Trophoblast cell (in vitro differentiated cells and primary cell): ENCODE data around the gene DTNB.

Source experiments
- DNase-seq, 2 donors: peaks; one replicate each; pipeline ENCODE4 v3.0.0-alpha.2; 2016
- H2AFZ ChIP-seq: 2 replicates; pipeline ENCODE4 v1.6.1; 2013; ENCODE audit warnings: low read length, moderate library complexity, mild to moderate bottlenecking; ENCODE audit not compliant: insufficient read depth, poor library complexity
- H2AK5ac ChIP-seq: 2 replicates; pipeline ENCODE4 v1.6.1; 2013; ENCODE audit warnings: mild to moderate bottlenecking, low read length
- H2BK120ac ChIP-seq: 2 replicates; pipeline ENCODE4 v1.6.1; 2013; ENCODE audit warnings: low read length, mild to moderate bottlenecking, moderate library complexity; ENCODE audit not compliant: insufficient read depth, poor library complexity
- H2BK12ac ChIP-seq: 2 replicates; pipeline ENCODE4 v1.6.1; 2013; ENCODE audit warnings: mild to moderate bottlenecking, low read length, moderate library complexity
- H2BK5ac ChIP-seq: 2 replicates; pipeline ENCODE4 v1.6.1; 2013; ENCODE audit warnings: low read length, low read depth, moderate library complexity, mild to moderate bottlenecking; ENCODE audit not compliant: poor library complexity
- H3K14ac ChIP-seq: 2 replicates; pipeline ENCODE4 v1.6.1; 2013; ENCODE audit warnings: mild to moderate bottlenecking, low read length
- H3K18ac ChIP-seq: 2 replicates; pipeline ENCODE4 v1.6.1; 2013; ENCODE audit warnings: mild to moderate bottlenecking, low read length
- H3K23ac ChIP-seq: 2 replicates; pipeline ENCODE4 v1.6.1; 2013; ENCODE audit warnings: low read length
- H3K27ac ChIP-seq: 2 replicates; pipeline ENCODE4 v1.5.1; 2013; ENCODE audit warnings: low read depth, mild to moderate bottlenecking, inconsistent platforms, low read length, moderate library complexity
- H3K27me3 ChIP-seq: 2 replicates; pipeline ENCODE4 v1.6.1; 2013; ENCODE audit warnings: inconsistent platforms, mild to moderate bottlenecking, low read length, moderate library complexity; ENCODE audit not compliant: insufficient read depth
- H3K36me3 ChIP-seq, 2 experiments: 1 replicate in 1 of 2; 2 replicates in 1 of 2; pipeline ENCODE4 v1.6.1; 2013; ENCODE audit warnings: low read length in 2 of 2, mild to moderate bottlenecking in 2 of 2, moderate library complexity in 1 of 2; ENCODE audit not compliant: insufficient read depth in 2 of 2, control insufficient read depth in 1 of 2
- H3K4ac ChIP-seq: 2 replicates; pipeline ENCODE4 v1.6.1; 2013; ENCODE audit warnings: low read depth, mild to moderate bottlenecking, low read length, moderate library complexity
- H3K4me1 ChIP-seq, 2 experiments: 1 replicate in 1 of 2; 2 replicates in 1 of 2; pipeline ENCODE4 v1.6.1; 2013; ENCODE audit warnings: low read length in 2 of 2, mild to moderate bottlenecking in 2 of 2, moderate library complexity in 1 of 2; ENCODE audit not compliant: insufficient read depth in 2 of 2, control insufficient read depth in 1 of 2
- H3K4me2 ChIP-seq: 2 replicates; pipeline ENCODE4 v1.6.1; 2013; ENCODE audit warnings: inconsistent platforms, mild to moderate bottlenecking, low read length, moderate library complexity
- H3K4me3 ChIP-seq: 2 replicates; pipeline ENCODE4 v1.5.1; 2013; ENCODE audit warnings: mild to moderate bottlenecking, low read depth, low read length, inconsistent platforms
- H3K79me1 ChIP-seq: one replicate; pipeline ENCODE4 v1.6.1; 2013; ENCODE audit warnings: low read length
- H3K79me2 ChIP-seq: 2 replicates; pipeline ENCODE4 v1.6.1; 2013; ENCODE audit warnings: low read length, mild to moderate bottlenecking; ENCODE audit not compliant: control insufficient read depth, insufficient read depth, poor library complexity
- H3K9ac ChIP-seq: 2 replicates; pipeline ENCODE4 v1.6.1; 2013; ENCODE audit warnings: mild to moderate bottlenecking, low read length
- H3K9me3 ChIP-seq: 2 replicates; pipeline ENCODE4 v1.6.1; 2013; ENCODE audit warnings: low read depth, mild to moderate bottlenecking, control low read depth, inconsistent platforms, low read length; ENCODE audit not compliant: insufficient read depth
- H4K12ac ChIP-seq: 2 replicates; pipeline ENCODE4 v1.6.1; 2013; ENCODE audit warnings: low read depth, mild to moderate bottlenecking, low read length, moderate library complexity
- H4K8ac ChIP-seq: 2 replicates; pipeline ENCODE4 v1.6.1; 2013; ENCODE audit warnings: low read depth, mild to moderate bottlenecking, low read length, moderate library complexity
- H4K91ac ChIP-seq: one replicate; pipeline ENCODE4 v1.6.1; 2013; ENCODE audit warnings: low read depth, mild to moderate bottlenecking, low read length, moderate library complexity
- WGBS: extraction: QIAGEN DNeasy Blood & Tissue Kit; methylation state at CpG from one replicate; pipeline ENCODE4 v1.1.7; 2013; ENCODE audit warnings: missing lambda C conversion rate; ENCODE audit not compliant: insufficient read length, insufficient coverage; ENCODE audit errors: extremely low coverage; 5-methylcytosine and 5-hydroxymethylcytosine counted together

DTNB gene

DNA sequence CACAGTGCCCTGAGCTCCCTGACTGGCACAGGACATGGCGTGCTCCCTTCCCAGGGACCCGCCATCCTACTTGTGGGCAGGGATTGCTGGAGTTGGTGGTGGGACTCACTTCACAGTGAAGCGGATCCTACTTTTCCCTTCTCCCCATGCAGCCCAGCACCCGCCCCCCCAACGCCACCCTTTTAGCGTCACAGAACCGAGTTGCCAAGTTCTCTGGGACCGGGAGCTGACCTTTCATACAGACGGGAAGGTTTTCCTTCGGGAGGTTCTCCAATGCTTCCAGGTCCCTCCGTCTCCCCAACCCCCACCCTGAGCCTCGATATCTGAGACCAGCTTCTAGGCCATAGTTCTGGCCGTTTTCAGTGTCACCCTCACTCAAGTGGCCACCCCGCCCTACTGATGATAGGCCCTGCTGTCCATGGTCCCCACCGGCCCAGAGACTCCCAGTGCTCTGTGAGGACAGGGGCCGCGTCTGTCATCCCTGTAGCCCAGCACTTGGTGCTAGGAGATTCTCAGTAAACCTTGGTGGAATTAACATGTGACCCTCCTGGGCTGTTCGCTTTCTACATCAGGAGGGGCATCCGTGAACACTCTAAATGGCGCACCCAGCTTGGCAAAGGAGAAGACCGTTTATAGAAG, 330.1 kb downstream of the DTNB start:
- Histone ChIP-seq H3K4me3 (no peak overlapping the region), H3K4me2 (no peak overlapping the region), H2AK5ac (no peak overlapping the region), H2AFZ (no peak overlapping the region), H3K23ac (no peak overlapping the region), H2BK120ac (no peak overlapping the region), H3K79me1 (no peaks in the 10 kb centered on the region), H3K9ac (no peak overlapping the region), H2BK12ac (no peak overlapping the region), H4K12ac (no peak overlapping the region), H3K79me2 (no peaks in the 10 kb centered on the region), H3K4ac (no peak overlapping the region), H4K91ac (no peak overlapping the region), H3K18ac (no peak overlapping the region), H3K14ac (no peak overlapping the region), H4K8ac (no peak overlapping the region), H2BK5ac (no peak overlapping the region), H3K36me3 (no peaks in the 10 kb centered on the region), H3K27me3 (no peaks in the 10 kb centered on the region), H3K4me1 (peaks cover 5 to 6% of the 10 kb centered on the region in 2 experiments), H3K27ac (no peak overlapping the region), H3K9me3 (peaks cover 1% of the 10 kb centered on the region)
- no peak for DNase-seq
- no CpG with 5 or more reads among the region's 21 CpGs for whole genome bisulfite sequencing

GRCh38 chr2:25342372-25343186, 330.8 kb downstream of the DTNB start:
- H4K8ac ChIP-seq, result no peak overlapping the region
- peak overlapping the region; percentile 77 for H3K4me3 ChIP-seq
- no peaks in the 10 kb centered on the region for H3K79me1 ChIP-seq
- no peaks in the 10 kb centered on the region for H3K36me3 ChIP-seq
- no peak overlapping the region for H2BK5ac ChIP-seq
- H3K4me2 ChIP-seq, result peak overlapping the region; percentile 98
- H3K79me2 ChIP-seq, result no peaks in the 10 kb centered on the region
- H3K4ac ChIP-seq, result no peak overlapping the region
- H3K14ac ChIP-seq, result no peak overlapping the region
- WGBS, result no CpG with 5 or more reads among the region's 45 CpGs
- H2BK12ac ChIP-seq, result no peak overlapping the region
- H3K27me3 ChIP-seq, result no peaks in the 10 kb centered on the region
- no peak overlapping the region for H3K23ac ChIP-seq
- H4K12ac ChIP-seq, result no peak overlapping the region
- DNase-seq, result peak; percentile 86 to 87
- H3K9ac ChIP-seq, result no peak overlapping the region
- H4K91ac ChIP-seq, result peak overlapping the region; percentile 20
- H3K4me1 ChIP-seq, result peaks cover 5 to 6% of the 10 kb centered on the region in 2 experiments
- peak overlapping the region; percentile 72 for H2AFZ ChIP-seq
- no peak overlapping the region for H2BK120ac ChIP-seq
- H3K18ac ChIP-seq, result no peak overlapping the region
- H3K9me3 ChIP-seq, result peaks cover 1% of the 10 kb centered on the region
- no peak overlapping the region for H3K27ac ChIP-seq
- no peak overlapping the region for H2AK5ac ChIP-seq

DNA sequence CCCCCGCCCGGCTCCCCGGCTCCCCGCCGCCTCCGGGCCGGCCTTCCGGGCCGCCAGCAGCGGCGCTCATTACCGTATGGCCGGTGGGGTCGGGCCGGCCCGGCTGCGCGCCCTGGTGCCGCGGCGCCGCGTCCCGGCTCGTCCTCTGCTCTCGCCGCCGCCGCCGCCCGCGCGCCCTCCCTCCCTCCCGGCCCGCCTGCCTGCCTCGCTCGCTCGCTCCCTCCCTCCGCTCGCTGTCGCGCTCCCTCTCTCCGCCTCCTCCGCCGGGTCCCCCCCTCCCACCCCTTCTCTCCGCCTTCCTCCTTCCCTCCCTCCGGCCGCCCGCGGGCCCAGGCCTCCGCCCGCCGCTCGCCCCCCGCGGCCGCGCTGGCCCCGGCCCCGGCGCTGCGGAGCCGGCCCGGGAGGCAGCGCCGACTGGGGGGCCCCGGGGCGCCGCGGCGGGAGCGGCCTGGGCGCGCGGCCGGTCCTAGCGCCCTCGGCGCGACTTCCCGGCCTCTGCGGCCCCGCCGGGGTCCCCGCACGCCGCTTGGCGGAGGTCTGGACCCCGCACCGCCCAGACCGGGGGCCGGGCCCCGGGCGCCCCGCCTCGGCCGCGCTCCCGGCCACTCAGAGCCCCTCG, 331.5 kb downstream of the DTNB start, which contains the start of gene DNMT3A:
Gene DNMT3A, minus strand, starts transcription at position 173 of the 619 bp plus-strand sequence. CDS start 27,941 bp downstream, outside the sequence.
- Histone ChIP-seq H3K14ac (no peak within 1 kb of the TSS), H3K4me1 (peaks cover 2 to 6% of the 10 kb centered on the region in 2 experiments), H2BK5ac (no peak within 1 kb of the TSS), H2AK5ac (no peak within 1 kb of the TSS), H2BK120ac (no peak within 1 kb of the TSS), H4K8ac (no peak within 1 kb of the TSS), H3K4ac (no peak within 1 kb of the TSS), H3K27ac (no peak within 1 kb of the TSS), H3K18ac (no peak within 1 kb of the TSS), H3K9me3 (no peaks in the 10 kb centered on the region), H4K12ac (no peak within 1 kb of the TSS), H3K36me3 (no peaks in the 10 kb centered on the region), H3K27me3 (no peaks in the 10 kb centered on the region), H2AFZ (peak within 1 kb of the TSS; percentile 72), H4K91ac (peak within 1 kb of the TSS; percentile 41), H3K79me2 (no peaks in the 10 kb centered on the region), H3K4me2 (peak within 1 kb of the TSS; percentile 98), H3K23ac (no peak within 1 kb of the TSS), H2BK12ac (no peak within 1 kb of the TSS), H3K9ac (no peak within 1 kb of the TSS), H3K79me1 (no peaks in the 10 kb centered on the region), H3K4me3 (peak within 1 kb of the TSS; percentile 77)
- WGBS, result no CpG with 5 or more reads among the region's 100 CpGs
- peak; percentile 20 to 47 for DNase-seq

DNA sequence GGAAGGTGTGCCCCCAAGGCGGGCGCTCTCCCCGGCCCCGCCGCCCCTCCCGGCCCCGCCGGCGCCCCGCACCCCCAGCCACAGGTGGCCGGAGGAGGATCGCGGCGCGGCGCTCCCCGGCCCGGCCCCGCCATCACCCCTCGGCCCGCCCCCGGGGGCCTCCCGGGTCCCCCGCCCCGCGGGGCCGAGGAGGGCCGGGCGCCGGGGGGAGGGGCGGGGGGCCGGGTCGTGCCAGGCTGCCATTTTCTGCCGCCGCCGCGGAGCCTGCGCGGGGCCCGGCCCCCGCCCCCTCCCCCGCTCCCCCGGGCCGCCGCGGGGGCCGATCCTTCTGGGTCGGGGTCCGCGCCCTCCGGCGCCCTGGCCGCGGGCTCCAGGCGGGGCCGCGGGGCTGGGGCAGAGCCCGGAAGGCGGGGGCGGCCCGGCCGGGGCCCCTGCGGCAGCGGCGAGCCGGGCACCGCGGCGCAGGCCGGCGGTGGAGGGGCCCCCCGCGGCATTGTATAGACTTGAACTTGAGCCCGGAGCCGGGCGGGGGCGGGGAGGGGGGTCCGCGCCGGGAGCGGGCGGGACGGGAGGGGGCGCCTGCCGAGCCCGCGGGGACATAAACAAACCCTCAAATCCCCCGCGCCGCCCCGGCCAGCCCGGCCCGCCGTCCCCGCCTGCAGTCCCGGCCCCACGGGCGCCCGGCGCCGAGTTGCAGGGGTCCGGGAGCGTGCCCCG, 332.2 kb downstream of the DTNB start:
- Histone ChIP-seq H3K4ac (no peak overlapping the region), H4K8ac (no peak overlapping the region), H2AK5ac (no peak overlapping the region), H4K12ac (no peak overlapping the region), H2BK12ac (no peak overlapping the region), H3K9ac (no peak overlapping the region), H3K4me2 (peak overlapping the region; percentile 75), H3K79me1 (no peaks in the 10 kb centered on the region), H3K9me3 (no peaks in the 10 kb centered on the region), H3K4me1 (peaks cover 2 to 6% of the 10 kb centered on the region in 2 experiments), H3K23ac (no peak overlapping the region), H2BK5ac (no peak overlapping the region), H3K79me2 (no peaks in the 10 kb centered on the region), H3K18ac (no peak overlapping the region), H3K27ac (no peak overlapping the region), H3K27me3 (no peaks in the 10 kb centered on the region), H2AFZ (peak overlapping the region; percentile 13), H2BK120ac (no peak overlapping the region), H4K91ac (peak overlapping the region; percentile 41), H3K36me3 (no peaks in the 10 kb centered on the region), H3K14ac (no peak overlapping the region), H3K4me3 (peak overlapping the region; percentile 71)
- DNase-seq, result no peak
- no CpG with 5 or more reads among the region's 104 CpGs for WGBS
